GM12865 (cell line): Measurements from ENCODE around the gene EPHA3.

ENCODE experiments used
- DNase-seq: peaks from one replicate; pipeline ENCODE4 v3.0.0; 2010; ENCODE audit warnings: low read depth
- H3K4me3 ChIP-seq: 2 replicates; pipeline ENCODE4 v1.5.1; 2011; ENCODE audit warnings: mild to moderate bottlenecking, low read depth, low read length, control low read depth
- CTCF ChIP-seq: IDR thresholded peaks from 2 replicates; pipeline ENCODE4 v1.5.1; 2011; ENCODE audit warnings: low read length, control low read depth, low read depth, inconsistent platforms; ENCODE audit not compliant: insufficient read depth; ENCODE audit errors: missing control alignments

Gene EPHA3

GRCh38 chr3:89144080-89144479 lies 36.7 kb downstream of the EPHA3 start:
- DNase-seq, result no peak
- H3K4me3 ChIP-seq, result no peak overlapping the region
- no peak for TF ChIP-seq CTCF

GRCh38 chr3:89145995-89146394 lies 38.6 kb downstream of the EPHA3 start:
- no peak overlapping the region for H3K4me3 ChIP-seq
- DNase-seq, result no peak
- no peak for TF ChIP-seq CTCF

- no peak for DNase-seq
- TF ChIP-seq CTCF, result no peak
- no peak overlapping the region for H3K4me3 ChIP-seq
Measured at GRCh38 chr3:89154416-89154815, 47.0 kb downstream of the EPHA3 start.

- no peak for DNase-seq
- no peak overlapping the region for H3K4me3 ChIP-seq
- no peak for TF ChIP-seq CTCF
Measured at GRCh38 chr3:89155811-89156210, 48.4 kb downstream of the EPHA3 start.

GRCh38 chr3:89157575-89157974 lies 50.2 kb downstream of the EPHA3 start:
- no peak for TF ChIP-seq CTCF
- no peak overlapping the region for H3K4me3 ChIP-seq
- no peak for DNase-seq

- no peak overlapping the region for H3K4me3 ChIP-seq
- TF ChIP-seq CTCF, result no peak
- no peak for DNase-seq
Measured at GRCh38 chr3:89159605-89160004, 52.2 kb downstream of the EPHA3 start.

- TF ChIP-seq CTCF, result no peak
- no peak for DNase-seq
- H3K4me3 ChIP-seq, result no peak overlapping the region
Measured at GRCh38 chr3:89164774-89165173, 57.4 kb downstream of the EPHA3 start.
